ENCODE results near the gene DOK7. TPM values are rescaled to one million over a fixed set of nuclear protein-coding genes. Genes with fewer than 3 reads are reported as not detected.
A peak's percentile ranks its signal among the peaks of the same experiment; 100 is the strongest.

DOK7 gene
- total RNA-seq, 2 donors from 2014 or later, result not detected

- H3K36me3 Mint-ChIP-seq (ENCODE audit: low read depth), result no peaks in the 10 kb centered on the region
- H3K27me3 Mint-ChIP-seq, result peaks cover 15% of the 10 kb centered on the region
- no peak overlapping the region for H3K4me3 Mint-ChIP-seq
- no peak overlapping the region for H3K27ac Mint-ChIP-seq
- no peaks in the 10 kb centered on the region for H3K4me1 Mint-ChIP-seq
- ATAC-seq (replicated peaks), result no peak
- no peaks in the 10 kb centered on the region for H3K9me3 Mint-ChIP-seq
Measured at GRCh38 chr4:3460926-3461325, 2.2 kb upstream of the DOK7 start.

GRCh38 chr4:3461515-3462291 is 1.4 kb upstream of the DOK7 start:
- Mint-ChIP-seq H3K27me3 (peaks cover 15% of the 10 kb centered on the region), H3K9me3 (no peaks in the 10 kb centered on the region), H3K4me1 (no peaks in the 10 kb centered on the region), H3K4me3 (no peak overlapping the region), H3K36me3 (ENCODE audit: low read depth) (no peaks in the 10 kb centered on the region), H3K27ac (no peak overlapping the region)
- ATAC-seq (replicated peaks), result no peak

- no peak for ATAC-seq (replicated peaks)
- no peaks in the 10 kb centered on the region for H3K4me1 Mint-ChIP-seq
- no peaks in the 10 kb centered on the region for H3K36me3 Mint-ChIP-seq (ENCODE audit: low read depth)
- H3K27me3 Mint-ChIP-seq, result peaks cover 15% of the 10 kb centered on the region
- H3K4me3 Mint-ChIP-seq, result peak overlapping the region; percentile 25
- no peaks in the 10 kb centered on the region for H3K9me3 Mint-ChIP-seq
- no peak overlapping the region for H3K27ac Mint-ChIP-seq
Measured at GRCh38 chr4:3462321-3462789, 751 bp upstream of the DOK7 start.

GRCh38 chr4:3463556-3464348 is 646 bp downstream of the DOK7 start:
- Mint-ChIP-seq H3K36me3 (ENCODE audit: low read depth) (no peaks in the 10 kb centered on the region), H3K4me1 (no peaks in the 10 kb centered on the region), H3K27ac (no peak overlapping the region), H3K4me3 (no peak overlapping the region), H3K9me3 (no peaks in the 10 kb centered on the region), H3K27me3 (peaks cover 15% of the 10 kb centered on the region)
- ATAC-seq (replicated peaks), result no peak

GRCh38 chr4:3464349-3464905 is 1.3 kb downstream of the DOK7 start:
- no peak overlapping the region for H3K27ac Mint-ChIP-seq
- peaks cover 15% of the 10 kb centered on the region for H3K27me3 Mint-ChIP-seq
- no peaks in the 10 kb centered on the region for H3K9me3 Mint-ChIP-seq
- no peaks in the 10 kb centered on the region for H3K36me3 Mint-ChIP-seq (ENCODE audit: low read depth)
- no peak for ATAC-seq (replicated peaks)
- H3K4me1 Mint-ChIP-seq, result no peaks in the 10 kb centered on the region
- H3K4me3 Mint-ChIP-seq, result no peak overlapping the region

- Mint-ChIP-seq H3K9me3 (no peaks in the 10 kb centered on the region), H3K4me3 (no peak overlapping the region), H3K27me3 (peaks cover 12% of the 10 kb centered on the region), H3K36me3 (ENCODE audit: low read depth) (no peaks in the 10 kb centered on the region), H3K4me1 (no peaks in the 10 kb centered on the region), H3K27ac (no peak overlapping the region)
- ATAC-seq (replicated peaks), result no peak
Measured at GRCh38 chr4:3464911-3465697, 2.0 kb downstream of the DOK7 start.

GRCh38 chr4:3465698-3466671 is 2.9 kb downstream of the DOK7 start:
- Mint-ChIP-seq H3K4me3 (no peak overlapping the region), H3K36me3 (ENCODE audit: low read depth) (no peaks in the 10 kb centered on the region), H3K27ac (no peak overlapping the region), H3K9me3 (no peaks in the 10 kb centered on the region), H3K4me1 (no peaks in the 10 kb centered on the region), H3K27me3 (peaks cover 11% of the 10 kb centered on the region)
- no peak for ATAC-seq (replicated peaks)

- no peaks in the 10 kb centered on the region for H3K36me3 Mint-ChIP-seq (ENCODE audit: low read depth)
- H3K27me3 Mint-ChIP-seq, result peaks cover 11% of the 10 kb centered on the region
- H3K4me3 Mint-ChIP-seq, result no peak overlapping the region
- no peaks in the 10 kb centered on the region for H3K4me1 Mint-ChIP-seq
- no peaks in the 10 kb centered on the region for H3K9me3 Mint-ChIP-seq
- no peak for ATAC-seq (replicated peaks)
- H3K27ac Mint-ChIP-seq, result no peak overlapping the region
Measured at GRCh38 chr4:3466691-3467600, 3.8 kb downstream of the DOK7 start.

GRCh38 chr4:3467601-3468031 is 4.5 kb downstream of the DOK7 start:
- H3K4me3 Mint-ChIP-seq, result no peak overlapping the region
- ATAC-seq (replicated peaks), result no peak

GRCh38 chr4:3468154-3468553 is 5.0 kb downstream of the DOK7 start:
- H3K9me3 Mint-ChIP-seq, result no peaks in the 10 kb centered on the region
- peaks cover 3% of the 10 kb centered on the region for H3K27me3 Mint-ChIP-seq
- no peak overlapping the region for H3K4me3 Mint-ChIP-seq
- no peak overlapping the region for H3K27ac Mint-ChIP-seq
- H3K4me1 Mint-ChIP-seq, result no peaks in the 10 kb centered on the region
- no peak for ATAC-seq (replicated peaks)
- H3K36me3 Mint-ChIP-seq (ENCODE audit: low read depth), result no peaks in the 10 kb centered on the region

More at GRCh38 chr4:3467601-3468031, 4.5 kb downstream of the DOK7 start:
- H3K4me1 Mint-ChIP-seq, result no peaks in the 10 kb centered on the region
- H3K36me3 Mint-ChIP-seq (ENCODE audit: low read depth), result no peaks in the 10 kb centered on the region
- peaks cover 5% of the 10 kb centered on the region for H3K27me3 Mint-ChIP-seq
- H3K9me3 Mint-ChIP-seq, result no peaks in the 10 kb centered on the region
- no peak overlapping the region for H3K27ac Mint-ChIP-seq

GRCh38 chr4:3468804-3469203 is 5.7 kb downstream of the DOK7 start:
- Mint-ChIP-seq H3K9me3 (no peaks in the 10 kb centered on the region), H3K27ac (no peak overlapping the region), H3K36me3 (ENCODE audit: low read depth) (no peaks in the 10 kb centered on the region), H3K27me3 (peaks cover 3% of the 10 kb centered on the region), H3K4me3 (no peak overlapping the region), H3K4me1 (no peaks in the 10 kb centered on the region)
- no peak for ATAC-seq (replicated peaks)

GRCh38 chr4:3469386-3470243 is 6.5 kb downstream of the DOK7 start:
- Mint-ChIP-seq H3K4me3 (no peak overlapping the region), H3K36me3 (ENCODE audit: low read depth) (no peaks in the 10 kb centered on the region), H3K9me3 (no peaks in the 10 kb centered on the region), H3K27ac (no peak overlapping the region), H3K27me3 (peaks cover 3% of the 10 kb centered on the region), H3K4me1 (no peaks in the 10 kb centered on the region)
- no peak for ATAC-seq (replicated peaks)
